ENCODE results near the gene RBBP8.
"Not testable (repeated sequence)": the region's sequence is repeated elsewhere in the genome, so short reads cannot be mapped to it uniquely, and the experiment has no call there.

The RBBP8 gene

GRCh38 chr18:22946217-22946616, 13.1 kb downstream of the RBBP8 start:
- no peak for DNase-seq (ENCODE audit: low read depth)

GRCh38 chr18:22946846-22947245, 13.7 kb downstream of the RBBP8 start:
- DNase-seq (ENCODE audit: low read depth), result no peak

GRCh38 chr18:22951823-22952222, 18.7 kb downstream of the RBBP8 start:
- DNase-seq (ENCODE audit: low read depth), result no peak

- DNase-seq (ENCODE audit: low read depth), result no peak
Observed at GRCh38 chr18:22952525-22952924, 19.4 kb downstream of the RBBP8 start.

DNA sequence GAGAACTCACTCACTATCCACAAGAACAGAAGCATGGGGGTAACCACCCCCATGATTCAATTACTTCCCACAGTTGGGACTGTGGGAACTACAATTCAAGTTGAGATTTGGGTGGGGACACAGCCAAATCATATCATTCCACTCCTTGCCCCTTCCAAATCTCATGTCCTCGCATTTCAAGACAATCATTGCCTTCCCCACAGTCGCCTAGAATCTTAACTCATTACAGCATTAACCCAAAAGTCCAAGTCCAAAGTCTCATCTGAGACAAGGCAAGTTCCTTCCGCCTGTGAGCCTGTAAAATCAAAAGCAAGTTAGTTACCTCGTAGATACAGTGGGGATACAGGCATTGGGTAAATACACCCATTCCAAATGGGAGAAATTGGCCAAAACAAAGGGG, 20.9 kb downstream of the RBBP8 start:
- not testable (repeated sequence) for DNase-seq (ENCODE audit: low read depth)

GRCh38 chr18:22956226-22956625, 23.1 kb downstream of the RBBP8 start:
- DNase-seq (ENCODE audit: low read depth), result no peak

DNA sequence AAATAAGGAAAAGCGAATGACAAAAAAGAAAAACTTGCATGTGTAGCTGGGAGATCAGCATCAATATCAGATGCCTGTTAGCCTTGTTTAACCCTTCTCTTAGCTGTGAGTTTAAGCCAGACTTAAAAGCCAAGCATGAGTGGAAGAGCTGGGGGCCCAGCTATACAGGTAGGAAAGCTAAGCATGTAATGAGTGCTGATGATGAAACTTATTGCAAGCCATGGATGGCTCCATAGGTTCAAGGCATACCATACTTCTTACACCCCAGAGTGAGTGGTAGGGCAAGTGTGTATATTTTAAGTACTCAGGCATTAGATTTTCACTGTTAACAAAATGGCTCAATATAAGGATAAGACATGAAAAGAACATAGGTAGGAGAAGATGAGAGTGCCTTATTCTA, 28.0 kb downstream of the RBBP8 start:
- DNase-seq (ENCODE audit: low read depth), result no peak

DNA sequence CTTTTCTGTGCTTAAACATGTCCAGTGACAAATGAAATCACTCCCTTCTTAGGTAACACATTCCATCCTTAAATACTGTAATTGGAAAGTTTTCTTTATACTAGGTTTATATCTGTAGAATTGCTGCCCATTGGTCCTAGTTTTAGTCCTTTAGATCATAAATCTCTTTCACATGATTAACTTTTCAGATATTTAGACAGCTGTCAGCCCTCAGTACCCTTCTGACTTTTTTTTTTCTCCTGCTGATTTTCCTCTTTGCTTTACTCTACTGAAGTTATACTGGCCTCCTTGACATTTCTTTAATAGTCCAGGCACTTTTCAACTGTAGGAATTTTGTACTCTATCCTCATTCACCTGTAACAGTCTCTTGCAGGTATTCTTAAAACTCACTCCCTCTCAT, 28.9 kb downstream of the RBBP8 start:
- no peak for DNase-seq (ENCODE audit: low read depth)

GRCh38 chr18:22964116-22964515, 31.0 kb downstream of the RBBP8 start:
- DNase-seq (ENCODE audit: low read depth), result no peak

DNA sequence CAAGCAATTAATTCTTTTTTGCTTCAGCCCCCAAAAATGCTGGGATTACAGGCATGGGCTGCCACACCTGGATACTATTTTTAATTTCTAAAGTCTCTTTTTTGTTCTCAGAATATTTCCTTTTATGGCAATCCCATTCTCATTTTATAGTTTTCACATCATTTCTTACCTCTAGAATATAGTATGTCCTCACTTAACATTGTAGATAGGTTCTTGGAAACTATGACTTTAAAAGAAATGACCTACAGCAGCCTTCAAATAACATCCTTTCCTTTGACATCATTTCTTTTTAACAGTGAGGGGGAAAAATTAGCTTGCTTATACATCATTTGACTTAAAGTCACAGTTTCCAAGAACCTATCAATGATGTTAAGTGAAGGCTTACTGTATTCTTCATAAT, 31.6 kb downstream of the RBBP8 start:
- DNase-seq (ENCODE audit: low read depth), result no peak

DNA sequence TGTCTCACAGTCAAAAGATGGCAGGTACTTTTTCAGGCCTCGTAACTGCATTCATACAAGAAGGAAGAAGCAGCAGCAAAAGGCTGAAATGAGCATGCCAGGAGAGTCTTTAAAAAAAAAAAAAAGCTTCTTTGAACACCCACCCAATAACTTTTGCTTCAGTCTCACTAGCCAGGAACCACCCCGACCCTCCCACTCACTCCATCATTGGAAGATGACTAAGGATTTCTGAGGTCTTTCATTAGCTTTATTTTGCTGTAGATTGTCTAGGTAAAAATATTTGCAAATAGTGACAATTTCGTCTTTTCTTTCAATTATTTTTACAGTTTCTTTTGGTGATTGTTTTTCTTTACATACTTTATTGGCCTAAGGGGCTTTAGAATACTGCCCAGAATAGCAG, 37.9 kb downstream of the RBBP8 start:
- no peak for DNase-seq (ENCODE audit: low read depth)

DNA sequence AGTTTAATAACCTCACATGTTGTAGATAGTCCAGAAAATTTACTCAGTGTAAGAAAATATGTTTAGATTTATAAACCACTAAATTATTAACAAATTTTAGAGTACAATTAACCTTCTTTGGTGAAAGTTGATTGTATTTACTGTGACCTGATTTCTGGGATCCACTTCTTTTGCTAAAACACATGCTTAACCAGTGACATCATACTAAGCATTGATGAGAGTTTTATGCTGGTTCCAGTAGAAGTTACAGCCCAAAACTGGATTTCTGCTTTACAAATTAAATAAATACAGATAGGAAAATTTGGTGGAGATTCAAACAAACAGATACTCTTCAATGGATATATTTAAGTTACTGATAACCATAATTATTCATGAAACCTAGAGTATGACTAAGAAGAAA, 40.9 kb downstream of the RBBP8 start:
- no peak for DNase-seq (ENCODE audit: low read depth)

GRCh38 chr18:22974707-22975106, 41.6 kb downstream of the RBBP8 start:
- DNase-seq (ENCODE audit: low read depth), result no peak

GRCh38 chr18:22975508-22975907, 42.4 kb downstream of the RBBP8 start:
- DNase-seq (ENCODE audit: low read depth), result no peak

GRCh38 chr18:22977847-22978701, 44.9 kb downstream of the RBBP8 start:
- no peak for DNase-seq (ENCODE audit: low read depth)

GRCh38 chr18:22980394-22980793, 47.3 kb downstream of the RBBP8 start:
- no peak for DNase-seq (ENCODE audit: low read depth)

- DNase-seq (ENCODE audit: low read depth), result no peak
Observed at GRCh38 chr18:22981274-22982133, 48.4 kb downstream of the RBBP8 start.

DNA sequence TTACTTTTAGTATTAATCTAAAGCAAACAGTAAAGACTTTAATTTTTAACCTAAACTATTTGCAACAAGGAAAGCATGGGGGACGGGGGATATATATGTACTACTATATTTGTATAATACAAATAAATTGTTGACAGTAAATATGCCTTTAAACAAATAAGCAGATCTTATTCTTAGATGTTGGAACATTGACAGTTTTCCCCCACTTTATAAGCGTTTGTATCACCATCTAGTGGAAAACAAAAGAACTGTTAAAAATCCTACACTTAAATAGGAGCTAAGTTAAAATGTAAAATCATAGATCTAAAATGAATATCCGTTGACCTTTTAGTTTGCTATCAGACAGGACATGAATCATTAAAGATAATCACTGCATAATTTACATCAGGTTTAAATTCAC, 50.0 kb downstream of the RBBP8 start:
- no peak for DNase-seq (ENCODE audit: low read depth)

GRCh38 chr18:22985250-22985649, 52.1 kb downstream of the RBBP8 start:
- no peak for DNase-seq (ENCODE audit: low read depth)

DNA sequence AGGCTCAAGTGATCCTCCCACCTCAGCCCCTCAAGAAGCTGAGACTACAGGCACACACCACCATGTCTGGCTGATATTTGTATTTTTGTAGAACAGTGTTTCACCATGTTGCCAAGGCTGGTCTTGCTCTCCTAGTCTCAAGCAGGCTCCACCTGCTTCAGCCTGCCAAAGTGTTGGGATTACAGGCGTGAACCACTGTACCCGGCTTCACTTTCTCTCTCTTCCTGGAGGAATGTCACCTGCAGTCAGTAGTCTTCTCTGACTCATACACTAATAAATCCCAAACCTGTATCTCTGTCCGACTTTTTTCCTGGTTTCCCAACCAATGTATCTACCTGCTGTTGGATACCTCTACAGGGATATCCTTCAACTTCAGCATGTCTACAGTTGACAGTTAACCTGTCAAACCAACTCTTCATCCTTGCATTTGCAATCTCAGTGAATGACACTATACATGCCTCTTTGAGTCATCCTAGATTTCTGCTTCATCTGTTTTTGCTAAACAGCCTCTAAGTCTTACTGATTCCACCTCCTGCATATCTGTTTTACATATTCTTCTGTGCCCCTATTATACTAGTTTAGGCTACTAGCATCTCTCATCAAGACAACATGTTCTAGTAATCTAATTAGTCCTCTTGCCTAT, 54.5 kb downstream of the RBBP8 start:
- no peak for DNase-seq (ENCODE audit: low read depth)

DNA sequence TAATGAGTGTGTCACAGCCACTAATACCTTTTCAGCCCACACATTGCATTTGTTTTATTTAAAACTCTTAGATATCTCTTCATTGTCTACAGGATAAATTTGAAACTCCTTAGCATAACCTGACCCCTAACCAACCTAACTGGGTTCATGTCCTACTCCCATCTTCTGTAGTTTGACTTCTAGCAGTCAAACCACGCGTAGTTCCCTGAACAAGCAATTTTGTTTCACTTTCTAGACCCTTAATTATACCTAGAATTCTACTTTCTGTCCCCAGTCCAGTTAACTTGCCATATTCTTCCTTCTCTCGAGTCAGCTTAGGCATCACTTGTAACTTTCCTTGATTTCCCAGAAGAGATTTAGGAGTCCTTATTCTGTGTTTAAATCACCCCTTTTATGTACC, 55.1 kb downstream of the RBBP8 start:
- DNase-seq (ENCODE audit: low read depth), result no peak

DNA sequence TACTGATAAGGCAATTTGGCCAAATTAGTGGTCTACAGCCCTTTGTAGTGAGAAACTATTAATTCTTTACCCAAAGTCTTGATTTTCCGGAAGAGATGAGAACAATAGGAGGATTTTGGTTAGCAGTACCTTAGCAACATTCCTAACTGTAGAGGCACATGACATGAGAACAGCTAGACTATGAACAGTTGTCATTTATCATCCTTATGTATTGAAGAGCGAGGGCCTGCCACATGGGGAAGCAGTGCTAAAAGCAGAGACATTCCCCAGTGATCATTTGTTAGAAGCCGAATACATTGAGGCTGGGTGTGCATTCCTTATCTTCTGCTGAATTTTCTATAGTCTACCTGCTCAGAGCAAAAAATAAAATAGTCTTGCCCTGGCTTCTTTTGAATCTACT, 65.2 kb downstream of the RBBP8 start:
- DNase-seq (ENCODE audit: low read depth), result no peak

GRCh38 chr18:22999212-22999611, 66.1 kb downstream of the RBBP8 start:
- no peak for DNase-seq (ENCODE audit: low read depth)
